HG02970 (cell line): ENCODE results near the gene TAF5L.

Experiments used
- ATAC-seq: cut with Tn5 transposase; IDR thresholded peaks from one replicate; pipeline ENCODE4 v1.9.1; 2021; ENCODE audit warnings: mild to moderate bottlenecking, moderate library complexity, moderate number of reproducible peaks; ENCODE audit not compliant: unreplicated experiment, low FRiP score

TAF5L gene

DNA sequence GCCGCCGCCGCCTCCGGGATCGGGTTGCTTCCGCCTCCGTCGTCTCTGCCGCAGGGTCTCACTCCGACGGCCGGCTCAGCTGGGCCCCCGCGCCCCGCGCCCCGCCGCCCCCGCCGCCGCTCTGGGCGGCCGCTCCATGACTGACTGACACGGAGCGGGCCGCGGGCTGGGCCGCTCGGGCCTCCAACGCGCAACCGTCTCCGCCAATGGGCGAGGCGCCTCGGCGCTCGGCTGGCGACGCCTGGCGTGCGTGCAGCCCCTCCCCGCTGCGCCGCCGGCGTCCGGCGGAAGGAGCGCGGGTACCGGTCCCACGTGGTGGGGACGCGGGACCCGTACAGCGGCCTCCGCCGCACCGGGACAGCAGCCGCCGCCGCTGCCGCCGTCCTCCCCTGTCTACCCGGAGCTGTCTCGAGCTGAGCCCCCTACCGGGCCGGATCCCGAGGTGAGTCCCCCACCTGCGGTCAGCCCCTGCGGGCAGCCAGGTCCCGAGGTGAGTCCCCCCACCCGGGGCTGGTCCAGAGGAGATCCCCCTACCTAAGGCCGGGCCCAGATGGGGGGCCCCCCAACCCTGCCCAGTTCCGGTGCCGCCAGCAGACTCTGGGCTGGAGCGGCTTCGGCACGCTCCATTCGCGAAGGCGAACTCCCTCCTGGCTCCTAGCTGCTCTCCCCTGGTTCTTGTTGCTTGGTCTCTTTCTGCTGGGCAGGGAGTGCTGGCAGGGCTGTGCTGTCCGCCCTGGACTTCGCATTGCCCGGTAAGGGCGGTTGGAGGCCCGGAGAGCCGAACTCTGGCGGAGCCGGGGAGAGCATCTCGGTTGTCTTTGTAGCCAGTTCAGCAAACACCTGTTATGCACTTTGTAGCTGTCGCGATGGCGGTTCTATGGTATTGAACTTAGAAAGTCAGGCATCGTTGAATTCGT is at the start of gene TAF5L, which contains the start of gene URB2:
TSS of gene TAF5L (minus strand) at position 208 of the 917 bp plus-strand sequence. CDS start 11,640 bp downstream, outside the sequence.
TSS of gene URB2 (plus strand) at position 333 of the 917 bp plus-strand sequence. CDS start 1,387 bp downstream, outside the sequence.
- peak; percentile 86 for ATAC-seq

GRCh38 chr1:229675396-229675795 is 49.5 kb upstream of the TAF5L start:
- no peak for ATAC-seq

DNA sequence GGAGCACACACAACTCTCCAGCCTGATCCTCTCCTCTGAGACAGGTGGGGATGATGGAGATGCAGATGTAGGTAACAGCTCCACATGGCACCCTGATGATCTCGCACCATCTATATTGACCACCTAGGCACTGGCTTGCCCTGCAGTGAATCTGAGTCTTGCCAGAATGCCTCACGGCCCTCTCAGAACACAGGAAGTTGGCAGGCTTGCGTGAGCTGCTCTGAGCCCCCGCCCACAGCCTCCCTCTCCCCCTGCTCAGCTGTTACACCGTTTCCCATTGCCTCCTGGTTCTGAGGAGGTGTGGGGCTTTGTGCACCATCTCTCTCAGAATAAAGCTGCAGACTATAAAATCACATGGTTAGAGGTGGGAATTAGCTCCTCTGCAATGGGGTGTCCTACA is 48.1 kb upstream of the TAF5L start:
- ATAC-seq = no peak

DNA sequence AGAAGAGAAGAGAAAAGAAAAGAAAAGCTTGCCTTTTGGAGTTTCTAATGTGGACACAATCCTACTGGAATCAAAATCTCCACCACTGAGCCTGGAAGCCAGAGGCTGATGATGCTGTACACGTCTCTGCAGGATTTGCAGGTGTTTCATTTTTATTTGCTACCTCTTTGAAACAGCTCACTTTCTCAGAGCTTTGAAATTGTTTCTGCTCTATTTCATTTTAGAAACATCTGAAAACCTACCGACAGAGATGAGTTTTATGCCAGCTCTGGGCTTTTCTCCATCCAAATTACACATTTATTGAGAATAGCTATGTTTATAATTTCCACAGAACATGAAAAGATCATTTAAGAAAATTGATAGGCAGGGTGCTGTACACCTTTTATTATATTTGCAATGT is 46.3 kb upstream of the TAF5L start:
- ATAC-seq = no peak

GRCh38 chr1:229671310-229671709 is 45.4 kb upstream of the TAF5L start:
- ATAC-seq = no peak

- no peak for ATAC-seq
Measured at GRCh38 chr1:229669333-229669732, 43.4 kb upstream of the TAF5L start.

DNA sequence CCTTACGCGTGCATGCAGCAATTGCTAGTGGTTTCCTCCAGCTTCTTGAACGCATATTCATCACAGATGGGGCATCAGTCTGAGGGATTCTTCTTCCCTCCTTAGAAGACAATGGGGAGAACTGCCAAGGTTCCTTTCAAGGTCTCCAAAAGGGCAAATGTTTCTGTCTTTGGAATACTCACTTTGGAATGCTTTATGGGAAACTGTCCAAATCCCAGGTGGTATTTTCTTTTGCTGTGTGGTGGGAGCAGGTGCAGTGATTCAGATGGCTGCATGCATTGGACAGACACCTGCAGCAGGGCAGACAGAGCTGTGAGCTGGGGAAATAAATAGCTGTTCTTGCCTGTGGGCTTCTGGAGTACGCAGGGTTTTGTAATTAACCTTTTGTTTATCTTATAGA is 40.7 kb upstream of the TAF5L start:
- no peak for ATAC-seq

DNA sequence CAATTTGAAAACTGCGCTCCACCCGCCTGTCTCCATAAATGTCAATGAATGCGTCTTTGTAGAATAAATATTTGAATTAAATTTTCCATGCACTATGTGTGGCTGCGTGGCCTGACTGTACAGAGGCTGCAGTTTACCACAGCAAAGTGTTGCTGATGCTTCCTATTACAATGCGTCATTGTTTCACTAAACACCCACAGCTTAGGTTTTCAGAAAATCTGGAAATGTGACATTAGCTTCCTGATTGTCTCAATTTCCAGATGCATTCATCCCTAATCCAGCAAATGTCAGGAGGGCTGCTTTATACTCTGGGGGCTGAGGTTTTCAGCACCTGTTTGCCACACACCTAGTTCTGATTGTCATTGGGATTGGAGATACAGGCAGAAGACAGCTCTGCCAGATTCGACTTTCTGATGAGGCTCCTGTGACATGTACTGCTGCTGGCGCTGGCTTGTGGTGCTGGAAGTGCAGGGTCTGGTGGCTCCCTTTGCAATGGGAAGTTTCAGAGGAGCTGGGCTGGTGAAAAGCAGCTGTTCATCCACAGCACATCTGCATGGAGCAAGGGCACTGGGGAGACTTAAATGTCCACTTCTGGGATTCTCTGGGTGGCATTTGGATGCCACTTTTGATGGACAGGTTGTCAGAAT is 40.1 kb upstream of the TAF5L start:
- ATAC-seq = no peak

DNA sequence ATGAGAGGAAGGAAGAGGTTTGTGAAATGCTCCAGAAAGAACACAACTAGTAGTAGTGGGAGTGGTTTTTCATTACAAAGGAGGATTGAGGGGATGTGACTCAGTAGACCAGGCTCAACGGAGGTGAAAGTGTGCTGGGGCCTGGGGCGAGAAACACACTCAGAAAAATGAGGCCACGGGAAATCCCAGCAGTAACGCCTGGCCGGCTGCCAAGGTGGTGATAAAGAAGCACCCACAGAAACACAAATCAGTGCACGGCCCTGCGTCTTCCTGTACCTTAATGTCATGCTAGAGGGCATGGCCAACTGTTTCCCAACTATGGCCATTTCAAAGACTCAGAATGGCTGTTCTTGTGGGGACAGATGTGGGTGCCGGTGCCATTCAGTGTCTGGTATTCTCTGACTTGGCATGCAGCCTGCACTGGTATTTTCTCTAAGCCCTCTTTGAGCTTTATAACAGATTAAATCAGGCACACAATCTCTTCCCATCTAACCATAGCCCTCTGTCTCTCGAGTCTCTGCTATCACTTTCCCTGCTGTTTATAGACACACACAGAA is 38.3 kb upstream of the TAF5L start:
- ATAC-seq = no peak

DNA sequence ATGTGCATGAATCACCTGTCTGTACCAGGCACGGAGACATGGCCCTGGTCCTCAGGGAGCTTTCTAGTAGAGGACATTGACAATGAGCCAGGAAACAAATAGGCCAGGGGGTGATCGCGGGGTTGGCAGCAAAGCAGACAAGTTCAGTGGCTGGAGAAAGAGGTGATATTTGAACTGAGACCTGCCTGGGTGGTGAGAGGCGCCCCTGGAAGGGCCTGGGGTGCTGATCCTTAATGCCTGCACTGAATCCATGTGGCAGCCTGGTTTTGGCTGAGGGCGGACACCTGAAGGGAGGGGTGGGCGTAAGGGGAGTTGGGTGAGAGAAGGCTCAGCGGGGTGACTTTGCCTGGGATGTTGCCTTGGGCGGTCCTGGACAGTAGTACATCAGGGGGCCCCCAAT is 36.0 kb upstream of the TAF5L start:
- ATAC-seq = no peak

GRCh38 chr1:229661022-229661877 is 35.3 kb upstream of the TAF5L start:
- ATAC-seq = no peak

GRCh38 chr1:229657993-229658755 is 32.3 kb upstream of the TAF5L start:
- no peak for ATAC-seq

GRCh38 chr1:229655781-229656180 is 29.9 kb upstream of the TAF5L start:
- no peak for ATAC-seq

DNA sequence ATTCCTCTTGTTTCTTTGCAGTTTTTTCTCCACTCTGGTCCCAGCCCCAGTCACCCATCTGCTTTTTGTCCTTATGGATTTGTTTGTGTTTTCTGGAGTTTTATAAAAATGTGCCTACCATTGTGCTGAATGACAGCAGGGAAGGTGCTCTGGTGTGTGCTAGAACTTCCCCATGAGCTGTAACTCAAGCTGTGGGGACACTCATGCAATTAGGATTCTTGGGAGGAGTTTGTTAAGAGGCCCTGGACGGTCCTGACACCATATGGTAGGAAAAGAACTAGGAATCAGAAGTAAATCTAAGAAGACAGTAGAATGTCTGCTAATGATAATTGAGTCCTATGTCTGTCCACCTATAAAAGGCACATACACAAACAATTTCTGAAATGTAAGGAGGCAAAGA is 27.5 kb upstream of the TAF5L start:
- no peak for ATAC-seq

DNA sequence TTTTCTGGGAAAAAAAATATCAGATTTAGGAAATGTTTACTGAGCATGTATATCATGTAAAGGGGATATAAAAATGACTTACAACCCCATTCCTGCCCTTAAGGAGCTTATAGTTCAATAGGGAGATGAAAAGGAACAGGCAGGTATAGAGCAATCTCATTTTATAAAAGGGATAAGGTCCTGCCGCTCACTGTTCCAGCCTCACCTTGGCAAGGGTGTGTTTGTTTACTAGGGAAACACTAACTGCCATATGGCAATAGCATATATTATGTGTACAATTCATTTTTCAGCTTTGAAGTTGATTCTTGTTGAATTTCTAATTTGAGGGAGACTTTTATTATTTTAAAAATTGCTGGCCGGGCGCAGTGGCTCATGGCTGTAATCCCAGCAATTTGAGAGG is 25.6 kb upstream of the TAF5L start:
- ATAC-seq = no peak

- no peak for ATAC-seq
Measured at GRCh38 chr1:229650045-229650444, 24.1 kb upstream of the TAF5L start.

DNA sequence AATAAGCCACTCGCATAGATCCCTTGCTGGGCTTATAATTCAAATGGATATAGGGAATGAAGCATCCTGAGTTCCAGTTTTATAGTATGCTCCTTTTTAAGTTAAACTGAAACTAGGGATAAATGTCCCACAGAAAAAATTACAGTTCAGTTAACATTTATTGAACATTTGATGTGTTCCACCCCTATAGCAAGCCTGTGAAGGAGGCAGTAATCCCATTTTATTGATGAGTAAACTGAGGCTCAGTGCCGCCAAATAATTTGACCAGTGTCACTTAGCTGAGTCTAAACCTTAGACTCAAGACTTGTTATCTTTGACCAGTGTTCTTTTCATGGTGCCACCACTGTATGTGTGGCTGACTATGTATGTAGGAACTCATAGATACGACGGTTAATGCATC is 22.5 kb upstream of the TAF5L start:
- no peak for ATAC-seq

- no peak for ATAC-seq
Measured at GRCh38 chr1:229645324-229645993, 19.5 kb upstream of the TAF5L start.
